Measurements from ENCODE around the gene GFI1B. TPM values are rescaled to one million over a fixed set of nuclear protein-coding genes. Genes with fewer than 3 reads are reported as not detected.

The GFI1B gene
- total and polyA plus RNA-seq, 12 donors, result 0.03 to 0.78 (median 0.30) TPM; not detected in 8

GRCh38 chr9:132945186-132946130 is 33.0 kb upstream of the GFI1B start:
- intact Hi-C loops (cut with DNase I), result no loop called here
- peak in 1 of 7 donors; percentile 18 for DNase-seq
- no peak for TF ChIP-seq POLR2A (IDR thresholded peaks at IDR 0.05)
- no peak for TF ChIP-seq CTCF (IDR thresholded peaks at IDR 0.05)
- H3K9me3 ChIP-seq (replicated peaks in 1 of 3), result no peaks in the 10 kb centered on the region
- WGBS, 4 donors, result 64 to 86% (median 70%) methylated on average over 18 to 23 of the region's 23 CpGs
- H3K27me3 ChIP-seq, result no peaks in the 10 kb centered on the region
- H3K4me1 ChIP-seq (replicated peaks in 1 of 2), result peaks cover 24 to 27% of the 10 kb centered on the region in 2 donors
- peak overlapping the region in 3 of 4 donors; percentile 23 to 98 (median 97) for H3K4me3 ChIP-seq
- no peaks in the 10 kb centered on the region for H3K36me3 ChIP-seq (replicated peaks in 1 of 2)
- H3K27ac ChIP-seq, result peak overlapping the region in 4 of 5 donors; percentile 95 to 99 (median 96)

GRCh38 chr9:132946211-132946610 is 32.3 kb upstream of the GFI1B start:
- Histone ChIP-seq H3K36me3 (replicated peaks in 1 of 2) (no peaks in the 10 kb centered on the region), H3K4me3 (no peak overlapping the region), H3K9me3 (replicated peaks in 1 of 3) (no peaks in the 10 kb centered on the region), H3K27ac (no peak overlapping the region), H3K4me1 (replicated peaks in 1 of 2) (peaks cover 24 to 26% of the 10 kb centered on the region in 2 donors), H3K27me3 (no peaks in the 10 kb centered on the region)
- intact Hi-C loops (cut with DNase I), result no loop called here
- WGBS, 4 donors, result 44 to 58% (median 50%) methylated on average over 1 to 3 of the region's 3 CpGs
- no peak for DNase-seq
- TF ChIP-seq POLR2A (IDR thresholded peaks at IDR 0.05), result no peak
- no peak for TF ChIP-seq CTCF (IDR thresholded peaks at IDR 0.05)

- H3K27me3 ChIP-seq, result no peaks in the 10 kb centered on the region
- DNase-seq, result peak in 5 of 7 donors; percentile 18 to 46 (median 29)
- TF ChIP-seq CTCF (IDR thresholded peaks at IDR 0.05), result no peak
- TF ChIP-seq POLR2A (IDR thresholded peaks at IDR 0.05), result no peak
- 89 to 94% (median 90%) methylated on average over 6 to 7 of the region's 7 CpGs for WGBS, 4 donors
- peaks cover 20 to 24% of the 10 kb centered on the region in 2 donors for H3K4me1 ChIP-seq (replicated peaks in 1 of 2)
- intact Hi-C loops (cut with DNase I), result no loop called here
- H3K4me3 ChIP-seq, result no peak overlapping the region
- H3K9me3 ChIP-seq (replicated peaks in 1 of 3), result no peaks in the 10 kb centered on the region
- no peaks in the 10 kb centered on the region for H3K36me3 ChIP-seq (replicated peaks in 1 of 2)
- no peak overlapping the region for H3K27ac ChIP-seq
These were observed 31.7 kb upstream of the GFI1B start for GRCh38 chr9:132946631-132947295.

GRCh38 chr9:132947756-132948155 is 30.7 kb upstream of the GFI1B start:
- WGBS, 4 donors, result 87 to 93% (median 90%) methylated on average over 8 of the region's 8 CpGs
- intact Hi-C loops (cut with DNase I), result no loop called here
- TF ChIP-seq POLR2A (IDR thresholded peaks at IDR 0.05) (no peak), CTCF (IDR thresholded peaks at IDR 0.05) (no peak)
- Histone ChIP-seq H3K27me3 (no peaks in the 10 kb centered on the region), H3K4me1 (replicated peaks in 1 of 2) (peaks cover 11 to 15% of the 10 kb centered on the region in 2 donors), H3K27ac (no peak overlapping the region), H3K4me3 (no peak overlapping the region), H3K9me3 (replicated peaks in 1 of 3) (no peaks in the 10 kb centered on the region), H3K36me3 (replicated peaks in 1 of 2) (no peaks in the 10 kb centered on the region)
- no peak for DNase-seq

Measured in adrenal gland (tissue), 12 donors.